Thyroid gland (tissue), 4 donors: ENCODE measurements around the gene PCDHGA1. TPM values are rescaled to one million over a fixed set of nuclear protein-coding genes. Genes with fewer than 3 reads are reported as not detected.
A peak's percentile ranks its signal among the peaks of the same experiment; 100 is the strongest.

ENCODE experiments used
- DNase-seq, 2 donors: peaks; one replicate each; pipeline ENCODE4 v3.0.0-alpha.2; 2019
- H3K27ac ChIP-seq, 3 donors: fragments of 200-600 bp; sonication (generic); 1 replicate in 2 of 3; 2 replicates in 1 of 3; pipeline ENCODE4 v1.5.1; 2016 to 2019; ENCODE audit warnings: mild to moderate bottlenecking in 1 of 3, moderate library complexity in 1 of 3
- H3K27me3 ChIP-seq: fragments of 200-600 bp; sonication (generic); one replicate; pipeline ENCODE4 v1.5.1; 2019
- H3K36me3 ChIP-seq, 2 donors: fragments of 200-600 bp; sonication (generic); one replicate each; pipeline ENCODE4 v1.5.1; 2016 to 2019
- H3K4me1 ChIP-seq, 2 donors: fragments of 200-600 bp; sonication (generic); one replicate each; pipeline ENCODE4 v1.5.1; 2017 to 2019
- H3K4me3 ChIP-seq, 3 donors: fragments of 200-600 bp; sonication (generic); replicated peaks in 1 of 3; 1 replicate in 2 of 3; 2 replicates in 1 of 3; pipeline ENCODE4 v1.5.1; 2016; ENCODE audit warnings: mild to moderate bottlenecking in 1 of 3
- H3K9me3 ChIP-seq: fragments of 200-600 bp; sonication (generic); one replicate; pipeline ENCODE4 v1.5.1; 2017
- POLR2A ChIP-seq, 2 donors: fragments of 450-650 bp; IDR thresholded peaks; one replicate each; pipeline ENCODE4 v1.6.1; 2017; ENCODE audit warnings: antibody characterized with exemption in 2 of 2, mild to moderate bottlenecking in 2 of 2, moderate library complexity in 1 of 2
- WGBS, 2 donors: methylation state at CpG; one replicate each; pipeline ENCODE4 v1.1.5; 2017; 5-methylcytosine and 5-hydroxymethylcytosine counted together
- intact Hi-C: fragments of 100-400 bp; cut with DNase I; formaldehyde crosslinking; loops from one replicate; pipeline ENCODE4 v1.15.1; 2023
- total RNA-seq, 4 donors: library from RNA; depleted of rRNA; stranded (reverse); fragments of >200 nt; gene quantifications; one replicate each; pipeline ENCODE4 v1.2.3, GENCODE V29; 2016
- TF ChIP-seq, protein P1 (sequence below), 6 experiments: fragments of 200-600 bp in 3 of 6; fragments of 450-650 bp in 3 of 6; sonication (generic) in 3 of 6; IDR thresholded peaks; one replicate each; pipeline ENCODE4 v1.5.1; 2016 to 2019; ENCODE audit warnings: antibody characterized with exemption in 6 of 6, mild to moderate bottlenecking in 2 of 6, inconsistent platforms in 1 of 6, moderate library complexity in 1 of 6

Gene PCDHGA1
- total RNA-seq, 4 donors from 2014 or later, result 0.40 to 1.3 (median 0.87) TPM

DNA sequence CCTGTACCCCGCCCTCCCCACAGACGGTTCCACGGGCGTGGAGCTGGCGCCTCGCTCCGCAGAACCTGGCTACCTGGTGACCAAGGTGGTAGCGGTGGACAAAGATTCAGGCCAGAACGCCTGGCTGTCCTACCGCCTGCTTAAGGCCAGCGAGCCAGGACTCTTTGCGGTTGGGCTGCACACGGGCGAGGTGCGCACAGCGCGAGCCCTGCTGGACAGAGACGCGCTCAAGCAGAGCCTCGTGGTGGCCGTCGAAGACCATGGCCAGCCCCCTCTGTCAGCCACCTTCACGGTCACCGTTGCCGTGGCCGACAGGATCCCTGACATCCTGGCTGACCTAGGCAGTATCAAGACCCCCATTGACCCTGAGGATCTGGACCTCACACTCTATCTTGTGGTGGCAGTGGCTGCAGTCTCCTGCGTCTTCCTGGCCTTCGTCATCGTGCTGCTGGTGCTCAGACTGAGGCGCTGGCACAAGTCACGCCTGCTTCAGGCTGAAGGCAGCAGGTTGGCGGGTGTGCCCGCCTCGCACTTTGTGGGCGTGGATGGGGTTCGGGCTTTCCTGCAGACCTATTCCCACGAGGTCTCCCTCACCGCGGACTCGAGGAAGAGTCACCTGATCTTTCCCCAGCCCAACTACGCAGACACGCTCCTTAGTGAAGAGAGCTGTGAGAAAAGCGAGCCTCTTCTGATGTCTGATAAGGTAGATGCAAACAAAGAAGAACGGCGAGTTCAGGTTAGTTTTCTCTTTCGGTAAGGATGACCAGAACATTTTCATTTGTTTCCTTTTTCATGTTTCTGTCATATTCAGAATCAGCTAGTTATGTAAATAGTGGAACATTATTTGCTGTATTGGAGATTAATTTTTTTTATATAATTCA is 35.9 kb downstream of the PCDHGA1 start:
- WGBS, 2 donors, result 30 to 38% methylated on average over 27 to 29 of the region's 46 CpGs
- Histone ChIP-seq H3K27me3 (no peaks in the 10 kb centered on the region), H3K36me3 (no peaks in the 10 kb centered on the region)

DNA sequence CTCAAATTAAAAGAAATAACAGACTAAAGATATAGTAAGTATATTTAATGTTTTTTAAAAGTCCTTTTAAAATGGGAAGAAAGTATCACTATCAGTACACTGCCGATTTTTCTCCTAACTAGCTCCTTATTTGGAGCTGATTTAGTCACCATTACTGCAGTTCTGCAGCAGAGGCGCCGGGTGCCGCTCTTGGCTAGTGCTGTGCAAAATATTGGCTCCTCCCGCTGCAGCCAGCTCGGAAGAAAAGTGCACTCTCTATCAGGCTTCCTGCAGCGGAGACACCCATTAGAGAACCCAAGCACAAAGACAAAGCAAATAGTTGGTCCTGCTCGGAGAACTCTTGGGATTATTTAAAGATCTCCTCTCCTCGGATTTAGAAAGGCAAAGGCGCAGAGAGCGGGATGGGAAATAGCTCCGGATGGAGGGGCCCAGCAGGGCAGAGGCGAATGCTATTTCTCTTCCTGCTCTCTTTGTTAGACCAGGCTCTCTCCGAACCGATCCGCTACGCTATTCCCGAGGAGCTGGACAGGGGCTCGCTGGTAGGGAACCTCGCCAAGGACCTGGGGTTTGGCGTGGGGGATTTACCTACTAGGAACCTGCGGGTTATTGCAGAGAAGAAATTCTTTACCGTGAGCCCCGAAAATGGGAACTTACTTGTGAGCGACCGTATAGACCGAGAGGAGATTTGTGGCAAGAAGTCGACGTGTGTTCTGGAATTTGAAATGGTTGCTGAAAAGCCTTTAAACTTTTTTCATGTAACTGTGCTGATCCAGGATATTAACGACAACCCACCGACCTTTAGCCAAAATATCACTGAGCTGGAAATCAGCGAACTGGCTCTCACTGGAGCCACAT is 39.9 kb downstream of the PCDHGA1 start, which contains the start of gene PCDHGB3:
PCDHGB3 (plus strand) TSS at position 249 of the 855 bp plus-strand sequence; CDS start at position 402, 153 bp downstream.
- Histone ChIP-seq H3K27me3 (no peaks in the 10 kb centered on the region), H3K27ac (no peak within 1 kb of the TSS), H3K9me3 (no peaks in the 10 kb centered on the region), H3K4me3 (no peak within 1 kb of the TSS), H3K4me1 (no peaks in the 10 kb centered on the region), H3K36me3 (no peaks in the 10 kb centered on the region)
- peak; percentile 50 to 56 for DNase-seq
- intact Hi-C loops, result no loop called here
- 13 to 18% methylated on average over 32 of the region's 32 CpGs for WGBS, 2 donors
- TF ChIP-seq POLR2A (IDR thresholded peaks at IDR 0.05), result no peak
- TF ChIP-seq, protein P1, sequence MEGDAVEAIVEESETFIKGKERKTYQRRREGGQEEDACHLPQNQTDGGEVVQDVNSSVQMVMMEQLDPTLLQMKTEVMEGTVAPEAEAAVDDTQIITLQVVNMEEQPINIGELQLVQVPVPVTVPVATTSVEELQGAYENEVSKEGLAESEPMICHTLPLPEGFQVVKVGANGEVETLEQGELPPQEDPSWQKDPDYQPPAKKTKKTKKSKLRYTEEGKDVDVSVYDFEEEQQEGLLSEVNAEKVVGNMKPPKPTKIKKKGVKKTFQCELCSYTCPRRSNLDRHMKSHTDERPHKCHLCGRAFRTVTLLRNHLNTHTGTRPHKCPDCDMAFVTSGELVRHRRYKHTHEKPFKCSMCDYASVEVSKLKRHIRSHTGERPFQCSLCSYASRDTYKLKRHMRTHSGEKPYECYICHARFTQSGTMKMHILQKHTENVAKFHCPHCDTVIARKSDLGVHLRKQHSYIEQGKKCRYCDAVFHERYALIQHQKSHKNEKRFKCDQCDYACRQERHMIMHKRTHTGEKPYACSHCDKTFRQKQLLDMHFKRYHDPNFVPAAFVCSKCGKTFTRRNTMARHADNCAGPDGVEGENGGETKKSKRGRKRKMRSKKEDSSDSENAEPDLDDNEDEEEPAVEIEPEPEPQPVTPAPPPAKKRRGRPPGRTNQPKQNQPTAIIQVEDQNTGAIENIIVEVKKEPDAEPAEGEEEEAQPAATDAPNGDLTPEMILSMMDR (IDR thresholded peaks at IDR 0.05), result peak in 3 of 6 experiments; percentile 31 to 46 (median 36)

More for the DNA sequence above, 35.9 kb downstream of the PCDHGA1 start:
- H3K4me3 ChIP-seq, result no peak overlapping the region
- peaks cover 4% of the 10 kb centered on the region for H3K9me3 ChIP-seq
- DNase-seq, result no peak
- H3K4me1 ChIP-seq, result no peaks in the 10 kb centered on the region
- intact Hi-C loops, result no loop called here
- H3K27ac ChIP-seq, result no peak overlapping the region
- TF ChIP-seq, protein P1 (IDR thresholded peaks at IDR 0.05), result no peak
- TF ChIP-seq POLR2A (IDR thresholded peaks at IDR 0.05), result no peak

DNA sequence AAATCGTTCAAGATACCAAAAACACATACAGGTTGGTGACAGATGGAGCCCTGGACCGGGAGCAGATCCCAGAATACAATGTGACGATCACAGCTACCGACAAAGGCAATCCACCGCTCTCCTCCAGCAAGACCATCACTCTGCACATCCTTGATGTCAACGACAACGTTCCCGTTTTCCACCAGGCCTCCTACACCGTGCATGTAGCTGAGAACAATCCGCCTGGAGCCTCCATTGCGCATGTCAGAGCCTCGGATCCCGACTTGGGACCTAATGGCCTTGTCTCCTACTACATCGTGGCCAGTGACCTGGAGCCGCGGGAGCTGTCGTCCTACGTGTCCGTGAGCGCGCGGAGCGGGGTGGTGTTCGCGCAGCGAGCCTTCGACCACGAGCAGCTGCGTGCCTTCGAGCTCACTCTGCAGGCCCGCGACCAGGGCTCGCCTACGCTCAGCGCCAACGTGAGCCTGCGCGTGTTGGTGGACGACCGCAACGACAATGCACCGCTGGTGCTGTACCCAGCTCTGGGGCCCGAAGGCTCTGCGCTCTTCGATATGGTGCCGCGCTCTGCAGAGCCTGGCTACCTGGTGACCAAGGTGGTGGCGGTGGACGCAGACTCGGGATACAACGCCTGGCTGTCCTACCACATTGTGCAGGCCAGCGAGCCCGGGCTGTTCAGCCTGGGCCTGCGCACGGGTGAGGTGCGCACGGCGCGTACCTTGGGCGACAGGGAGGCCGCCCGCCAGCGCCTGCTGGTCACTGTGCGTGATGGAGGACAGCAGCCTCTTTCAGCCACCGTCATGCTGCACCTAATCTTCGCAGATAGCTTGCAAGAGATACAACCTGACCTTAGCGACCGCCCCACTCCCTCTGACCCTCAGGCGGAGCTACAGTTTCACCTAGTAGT is 41.5 kb downstream of the PCDHGA1 start:
- Histone ChIP-seq H3K36me3 (no peaks in the 10 kb centered on the region), H3K27ac (no peak overlapping the region), H3K9me3 (no peaks in the 10 kb centered on the region), H3K4me1 (no peaks in the 10 kb centered on the region), H3K27me3 (no peaks in the 10 kb centered on the region), H3K4me3 (no peak overlapping the region)
- DNase-seq, result no peak
- TF ChIP-seq, protein P1 (IDR thresholded peaks at IDR 0.05), result no peak
- no peak for TF ChIP-seq POLR2A (IDR thresholded peaks at IDR 0.05)
- intact Hi-C loops, result no loop called here
- 26 to 49% methylated on average over 19 to 45 of the region's 69 CpGs for WGBS, 2 donors

DNA sequence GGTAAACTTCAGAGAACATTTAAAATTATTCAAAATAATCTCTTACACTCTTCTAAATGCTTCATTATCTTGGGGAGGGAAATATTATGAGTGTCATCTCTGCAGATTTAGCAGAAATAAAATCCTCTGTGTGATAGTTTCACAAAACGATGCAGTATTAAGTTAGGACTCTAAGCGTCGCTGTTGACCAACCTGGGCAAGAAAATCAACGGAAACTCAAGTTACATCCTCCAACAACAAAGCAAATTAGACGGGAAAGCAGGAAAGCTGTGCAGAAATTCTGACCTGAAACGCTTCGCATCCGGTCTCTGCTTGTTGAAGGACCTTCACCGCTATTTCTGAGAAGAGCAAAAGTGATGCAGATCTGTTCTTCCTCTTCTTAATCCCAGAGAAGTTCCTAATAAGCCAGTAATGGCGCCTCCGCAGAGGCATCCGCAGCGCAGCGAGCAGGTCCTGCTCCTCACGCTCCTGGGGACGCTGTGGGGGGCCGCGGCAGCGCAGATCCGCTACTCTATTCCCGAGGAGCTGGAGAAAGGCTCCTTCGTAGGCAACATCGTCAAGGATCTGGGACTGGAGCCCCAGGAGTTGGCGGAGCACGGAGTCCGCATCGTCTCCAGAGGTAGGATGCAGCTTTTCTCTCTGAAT is 43.5 kb downstream of the PCDHGA1 start, which contains the start of gene PCDHGA6:
PCDHGA6 (plus strand) TSS at position 219 of the 645 bp plus-strand sequence; CDS start at position 412, 193 bp downstream.
- Histone ChIP-seq H3K36me3 (no peaks in the 10 kb centered on the region), H3K27me3 (no peaks in the 10 kb centered on the region), H3K4me1 (no peaks in the 10 kb centered on the region), H3K4me3 (no peak within 1 kb of the TSS), H3K9me3 (no peaks in the 10 kb centered on the region), H3K27ac (no peak within 1 kb of the TSS)
- no peak for DNase-seq
- intact Hi-C loops, result no loop called here
- 12 to 13% methylated on average over 12 to 27 of the region's 27 CpGs for WGBS, 2 donors
- TF ChIP-seq POLR2A (IDR thresholded peaks at IDR 0.05), result no peak
- TF ChIP-seq, protein P1 (IDR thresholded peaks at IDR 0.05), result peak in 5 of 6 experiments; percentile 10 to 39 (median 15)
